Body of pancreas (tissue), 4 donors: ENCODE results near the gene COMT. TPM values are rescaled to one million over a fixed set of nuclear protein-coding genes. Genes with fewer than 3 reads are reported as not detected.

ENCODE experiments used
- ATAC-seq: fragments of 150-250 bp; one replicate; pipeline ENCODE4 v1.9.1; 2016
- DNase-seq, 4 donors: peaks; one replicate each; pipeline ENCODE4 v3.0.0-alpha.2; 2019
- H3K27ac ChIP-seq, 4 donors: fragments of 200-600 bp; sonication (generic); 1 replicate in 3 of 4; 2 replicates in 1 of 4; pipeline versions ENCODE4 v1.5.1 to v1.6.1; 2016 to 2019; ENCODE audit warnings: mild to moderate bottlenecking in 1 of 4, mixed read lengths in 1 of 4, moderate library complexity in 1 of 4
- H3K27me3 ChIP-seq, 2 donors: fragments of 200-600 bp; sonication (generic); one replicate each; pipeline ENCODE4 v1.6.0; 2016; ENCODE audit warnings: mild to moderate bottlenecking in 1 of 2
- H3K36me3 ChIP-seq, 2 donors: fragments of 200-600 bp; sonication (generic); replicated peaks in 1 of 2; 2 replicates each; pipeline ENCODE4 v1.5.1; 2016; ENCODE audit warnings: low read depth in 2 of 2; ENCODE audit not compliant: insufficient read depth in 1 of 2
- H3K4me1 ChIP-seq: fragments of 200-600 bp; sonication (generic); one replicate; pipeline ENCODE4 v1.6.0; 2016
- H3K4me3 ChIP-seq, 2 donors: fragments of 200-600 bp; sonication (generic); 1 replicate in 1 of 2; 2 replicates in 1 of 2; pipeline ENCODE4 v1.5.1; 2016 to 2019
- H3K9me3 ChIP-seq, 3 donors: fragments of 200-600 bp; sonication (generic); 1 replicate in 2 of 3; 2 replicates in 1 of 3; pipeline ENCODE4 v1.5.1; 2016
- POLR2A ChIP-seq, 3 donors: fragments of 450-650 bp; IDR thresholded peaks; one replicate each; pipeline ENCODE4 v1.6.1; 2016; ENCODE audit warnings: antibody characterized with exemption in 3 of 3, mild to moderate bottlenecking in 2 of 3
- WGBS, 2 donors: methylation state at CpG; one replicate each; pipeline ENCODE4 v1.1.5; 2017; 5-methylcytosine and 5-hydroxymethylcytosine counted together
- intact Hi-C: fragments of 100-400 bp; cut with DNase I; formaldehyde crosslinking; loops from one replicate; pipeline ENCODE4 v1.15.1; 2023
- total RNA-seq, 2 donors: library from RNA; depleted of rRNA; stranded (reverse); fragments of >200 nt; gene quantifications; one replicate each; pipeline ENCODE4 v1.1.0, GENCODE V29; 2016
- TF ChIP-seq, protein P1 (sequence below), 7 experiments: fragments of 450-650 bp in 4 of 7; fragments of 200-600 bp in 3 of 7; sonication (generic) in 3 of 7; IDR thresholded peaks; one replicate each; pipeline ENCODE4 v1.5.1; 2016 to 2019; ENCODE audit warnings: antibody characterized with exemption in 7 of 7

COMT gene
- total RNA-seq, 2 donors from 2014 or later = 85.6 to 98.2 TPM

DNA sequence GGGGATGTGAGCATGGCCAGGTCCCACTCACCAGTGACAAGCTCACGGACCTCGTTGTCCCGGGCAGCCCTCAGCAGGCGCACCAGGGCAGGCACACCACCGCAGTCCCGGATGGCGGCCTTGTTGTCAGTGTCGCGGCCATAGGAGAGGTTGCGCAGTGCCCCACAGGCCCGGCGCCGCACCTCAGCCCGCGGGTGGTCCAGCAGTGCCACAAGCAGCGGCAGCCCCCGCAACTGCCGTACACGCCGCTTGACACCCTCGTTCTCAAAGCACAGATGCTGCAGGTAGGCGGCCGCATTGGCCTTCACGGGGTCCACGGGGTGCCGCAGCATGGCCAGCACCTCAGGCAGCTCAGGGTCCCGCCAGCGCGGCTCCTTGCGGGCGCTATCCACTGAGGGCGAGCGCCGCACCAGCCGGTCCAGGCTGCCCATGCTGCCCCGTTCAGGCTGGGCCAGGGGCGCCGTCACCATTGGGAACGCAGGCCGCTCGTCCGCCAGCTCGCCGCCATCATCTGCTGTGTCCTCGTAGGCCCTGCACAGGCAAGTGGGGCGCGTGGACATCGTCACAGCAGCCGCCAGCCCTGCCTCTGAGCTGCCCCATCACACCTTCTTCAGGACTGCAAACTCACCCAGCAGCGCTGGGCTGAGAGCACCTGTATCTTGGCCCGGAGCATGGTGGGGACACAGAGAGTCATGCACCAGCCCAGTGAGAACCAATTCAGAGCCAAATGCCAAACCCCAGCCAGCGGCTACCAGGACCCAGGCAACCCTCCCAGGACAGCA is 38.3 kb downstream of the COMT start:
- intact Hi-C loops = loop anchor here (10.0 kb wide), 1 partner anchor 315 kb away; no protein-coding TSS in a partner anchor
- Histone ChIP-seq H3K27ac (no peak overlapping the region), H3K4me1 (peaks cover 4% of the 10 kb centered on the region), H3K36me3 (no peaks in the 10 kb centered on the region), H3K9me3 (no peaks in the 10 kb centered on the region), H3K27me3 (no peaks in the 10 kb centered on the region), H3K4me3 (no peak overlapping the region)
- 78 to 93% methylated on average over 6 to 41 of the region's 52 CpGs for WGBS, 2 donors
- DNase-seq (no peak), ATAC-seq (no peak)
- TF ChIP-seq, protein P1, sequence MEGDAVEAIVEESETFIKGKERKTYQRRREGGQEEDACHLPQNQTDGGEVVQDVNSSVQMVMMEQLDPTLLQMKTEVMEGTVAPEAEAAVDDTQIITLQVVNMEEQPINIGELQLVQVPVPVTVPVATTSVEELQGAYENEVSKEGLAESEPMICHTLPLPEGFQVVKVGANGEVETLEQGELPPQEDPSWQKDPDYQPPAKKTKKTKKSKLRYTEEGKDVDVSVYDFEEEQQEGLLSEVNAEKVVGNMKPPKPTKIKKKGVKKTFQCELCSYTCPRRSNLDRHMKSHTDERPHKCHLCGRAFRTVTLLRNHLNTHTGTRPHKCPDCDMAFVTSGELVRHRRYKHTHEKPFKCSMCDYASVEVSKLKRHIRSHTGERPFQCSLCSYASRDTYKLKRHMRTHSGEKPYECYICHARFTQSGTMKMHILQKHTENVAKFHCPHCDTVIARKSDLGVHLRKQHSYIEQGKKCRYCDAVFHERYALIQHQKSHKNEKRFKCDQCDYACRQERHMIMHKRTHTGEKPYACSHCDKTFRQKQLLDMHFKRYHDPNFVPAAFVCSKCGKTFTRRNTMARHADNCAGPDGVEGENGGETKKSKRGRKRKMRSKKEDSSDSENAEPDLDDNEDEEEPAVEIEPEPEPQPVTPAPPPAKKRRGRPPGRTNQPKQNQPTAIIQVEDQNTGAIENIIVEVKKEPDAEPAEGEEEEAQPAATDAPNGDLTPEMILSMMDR (IDR thresholded peaks at IDR 0.05) = no peak
- no peak for TF ChIP-seq POLR2A (IDR thresholded peaks at IDR 0.05)

DNA sequence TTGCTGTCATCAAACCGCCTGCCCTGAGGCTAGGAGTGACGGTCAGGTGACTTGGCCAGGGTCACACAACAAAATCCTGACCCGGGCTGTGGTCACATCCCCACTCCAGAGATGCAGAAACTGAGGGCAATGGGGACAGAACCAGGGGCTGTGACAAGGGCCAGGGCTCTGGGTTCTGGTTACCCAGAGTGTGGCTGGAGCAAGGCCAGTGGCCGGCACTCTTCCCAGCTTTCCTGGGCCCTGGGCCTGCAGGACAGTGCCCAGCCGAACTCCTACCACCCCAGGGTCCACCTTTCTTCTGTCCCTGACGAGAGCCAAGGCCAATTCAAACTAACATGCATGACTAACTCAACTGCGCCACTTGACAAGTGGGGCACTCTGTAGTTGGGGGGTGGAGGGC is 39.2 kb downstream of the COMT start:
- Histone ChIP-seq H3K4me3 (no peak overlapping the region), H3K4me1 (peaks cover 12% of the 10 kb centered on the region), H3K36me3 (no peaks in the 10 kb centered on the region), H3K9me3 (no peaks in the 10 kb centered on the region), H3K27ac (no peak overlapping the region), H3K27me3 (no peaks in the 10 kb centered on the region)
- no peak for DNase-seq
- intact Hi-C loops = no loop called here
- no peak for TF ChIP-seq POLR2A (IDR thresholded peaks at IDR 0.05)
- TF ChIP-seq, protein P1 (IDR thresholded peaks at IDR 0.05) = no peak
- 87 to 100% methylated on average over 2 to 7 of the region's 7 CpGs for WGBS, 2 donors
- ATAC-seq = no peak

DNA sequence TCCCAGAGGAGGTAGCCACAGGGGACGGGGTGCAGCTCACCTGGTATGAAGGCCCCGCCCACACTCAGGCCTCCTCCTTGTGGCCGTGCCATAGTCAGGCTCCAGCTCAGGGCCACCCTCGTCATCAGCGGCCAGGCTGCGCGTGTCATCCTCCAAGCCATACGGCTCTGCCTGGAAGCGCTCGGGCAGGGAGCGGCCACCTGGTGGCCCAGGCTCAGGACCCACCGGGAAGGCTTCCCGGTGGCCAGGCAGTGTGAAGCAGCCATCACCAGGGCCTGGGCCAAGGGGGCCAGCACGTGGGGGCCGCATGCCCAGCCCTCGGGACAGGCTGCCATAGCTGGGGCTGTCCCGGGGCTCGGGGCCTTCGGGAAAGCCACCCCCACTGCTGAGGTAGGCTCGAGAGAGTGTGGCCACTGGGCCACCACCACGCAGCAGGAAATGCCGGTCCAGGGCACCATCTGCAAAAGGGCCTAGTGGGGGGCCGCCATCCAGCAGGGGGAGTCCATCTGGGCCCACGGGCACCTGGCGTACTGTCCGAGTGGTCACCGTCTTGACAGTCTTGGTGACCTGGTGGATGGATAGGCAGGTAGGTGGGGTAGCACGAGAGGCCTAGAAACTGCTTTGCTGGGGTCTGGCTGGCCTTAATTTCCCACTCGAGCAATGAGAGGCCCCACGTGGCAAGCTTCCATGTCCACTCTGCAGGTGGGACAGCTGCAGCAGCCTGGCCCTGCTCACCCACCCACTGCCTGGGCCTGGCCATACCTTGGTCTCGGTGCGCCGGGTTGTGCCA is 39.8 kb downstream of the COMT start:
- Histone ChIP-seq H3K4me3 (no peak overlapping the region), H3K27ac (no peak overlapping the region), H3K4me1 (peaks cover 18% of the 10 kb centered on the region), H3K27me3 (no peaks in the 10 kb centered on the region), H3K36me3 (no peaks in the 10 kb centered on the region), H3K9me3 (no peaks in the 10 kb centered on the region)
- intact Hi-C loops = no loop called here
- no peak for DNase-seq
- no peak for TF ChIP-seq POLR2A (IDR thresholded peaks at IDR 0.05)
- TF ChIP-seq, protein P1 (IDR thresholded peaks at IDR 0.05) = no peak
- ATAC-seq = no peak
- WGBS, 2 donors = 90% methylated on average over 33 of the region's 33 CpGs; no CpG with 5 or more reads in 1 of the 2 donors

DNA sequence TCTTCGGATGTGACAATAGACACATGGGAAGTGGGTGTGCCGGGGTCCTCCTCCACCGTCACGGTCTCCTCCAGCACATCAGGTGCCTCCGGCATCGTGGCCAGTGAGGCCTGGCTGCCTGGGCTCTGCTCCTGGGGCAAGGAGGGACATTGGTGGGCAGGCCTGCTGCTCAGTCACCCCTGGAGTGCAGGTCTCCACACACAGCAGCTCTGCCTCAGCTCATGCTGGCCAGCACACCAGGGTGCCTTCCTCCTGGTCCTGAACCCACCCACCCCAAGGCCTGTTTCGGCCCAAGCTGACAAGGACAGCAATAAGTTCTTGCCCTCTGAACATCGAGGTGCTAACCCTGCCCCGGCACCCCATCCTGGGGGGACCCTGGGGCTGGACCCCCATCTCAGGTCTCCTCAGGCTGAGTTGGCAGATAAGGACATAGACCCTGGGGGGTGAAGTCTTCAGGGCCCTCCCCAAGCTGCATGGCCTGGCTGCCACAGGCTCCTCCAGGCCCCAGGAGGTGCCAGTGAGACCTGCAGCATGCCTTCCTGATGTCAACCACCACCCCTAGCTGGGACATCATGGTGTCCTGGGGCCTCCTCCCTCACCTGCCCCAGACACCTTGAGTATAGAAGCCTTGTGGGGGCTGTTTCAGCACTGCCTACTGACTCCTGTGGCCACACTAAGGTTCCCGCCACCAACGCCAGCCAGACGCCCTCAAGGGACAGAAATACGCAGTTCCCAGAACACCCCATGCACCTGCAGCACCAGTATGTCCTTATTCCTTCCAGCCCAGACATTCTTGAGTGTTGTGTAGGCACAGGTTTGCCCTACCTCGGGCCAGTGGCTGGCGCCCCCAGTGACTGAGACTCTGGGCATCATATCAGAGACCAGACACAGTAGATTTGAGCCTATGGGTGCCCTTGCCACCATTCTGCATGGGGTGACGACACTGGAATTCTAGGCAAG is 40.7 kb downstream of the COMT start:
- Histone ChIP-seq H3K9me3 (no peaks in the 10 kb centered on the region), H3K36me3 (no peaks in the 10 kb centered on the region), H3K27me3 (no peaks in the 10 kb centered on the region), H3K4me1 (peaks cover 23% of the 10 kb centered on the region), H3K4me3 (no peak overlapping the region), H3K27ac (no peak overlapping the region)
- DNase-seq (no peak), ATAC-seq (no peak)
- intact Hi-C loops = no loop called here
- 89 to 100% methylated on average over 1 to 16 of the region's 16 CpGs for WGBS, 2 donors
- TF ChIP-seq, protein P1 (IDR thresholded peaks at IDR 0.05) = no peak
- TF ChIP-seq POLR2A (IDR thresholded peaks at IDR 0.05) = no peak
